B cell (primary cell): ENCODE data around the gene PPEF1. TPM values are rescaled to one million over a fixed set of nuclear protein-coding genes. Genes with fewer than 3 reads are reported as not detected.

Source experiments
- ATAC-seq: fragments of 200-7000 bp; cut with Tn5 transposase; one replicate; pipeline ENCODE4 v1.10.0; 2021; ENCODE audit warnings: low read depth, mild to moderate bottlenecking, moderate number of reproducible peaks, moderate library complexity
- CTCF ChIA-PET: fragments of 350-600 bp; sonication (Branson Sonifier 250); formaldehyde crosslinking; loops from one replicate; lab custom pipeline; 2021; ENCODE audit warnings: antibody characterized with exemption, inconsistent platforms; lab: Charles Lee
- POLR2A ChIA-PET: fragments of 350-600 bp; sonication (Branson Sonifier 250); formaldehyde crosslinking; loops from one replicate; lab custom pipeline; 2021; ENCODE audit warnings: antibody characterized with exemption; lab: Charles Lee
- DNase-seq: peaks from one replicate; pipeline ENCODE4 v3.0.0; 2013
- H2AFZ ChIP-seq: 2 replicates; pipeline ENCODE4 v1.6.1; 2012; ENCODE audit warnings: mild to moderate bottlenecking, low read depth, low read length; ENCODE audit not compliant: insufficient read depth, poor library complexity, severe bottlenecking
- H3K27ac ChIP-seq, 2 donors: 1 replicate in 1 of 2; 2 replicates in 1 of 2; pipeline ENCODE4 v1.5.1; 2012 to 2013; ENCODE audit warnings: low read length in 2 of 2, mild to moderate bottlenecking in 2 of 2, moderate library complexity in 1 of 2
- H3K27me3 ChIP-seq, 4 experiments: fragments of 200-600 bp in 1 of 4; sonication (generic) in 1 of 4; replicated peaks in 1 of 4; 1 replicate in 2 of 4; 2 replicates in 2 of 4; pipeline versions ENCODE4 v1.6.1 to v1.7.0; 2013 to 2016; ENCODE audit warnings: low read length in 3 of 4, mild to moderate bottlenecking in 2 of 4, mixed read lengths in 1 of 4, moderate library complexity in 1 of 4; ENCODE audit not compliant: insufficient read depth in 4 of 4, control insufficient read depth in 3 of 4; ENCODE audit errors: control extremely low read depth in 1 of 4
- H3K36me3 ChIP-seq, 2 experiments: replicated peaks in 1 of 2; 1 replicate in 1 of 2; 2 replicates in 1 of 2; pipeline versions ENCODE4 v1.6.1 to v1.7.1; 2013; ENCODE audit warnings: low read length in 1 of 2; ENCODE audit not compliant: insufficient read depth in 2 of 2, control insufficient read depth in 1 of 2; ENCODE audit errors: control extremely low read depth in 1 of 2, extremely low read depth in 1 of 2
- H3K4me1 ChIP-seq, 2 donors: fragments of 200-600 bp in 1 of 2; sonication (generic) in 1 of 2; 1 replicate in 1 of 2; 2 replicates in 1 of 2; pipeline versions ENCODE4 v1.5.1 to v1.6.1; 2013 to 2017; ENCODE audit warnings: low read length in 2 of 2; ENCODE audit not compliant: control insufficient read depth in 2 of 2, insufficient read depth in 2 of 2
- H3K4me2 ChIP-seq: replicated peaks from 2 replicates; pipeline ENCODE3; 2012; ENCODE audit warnings: mild to moderate bottlenecking, low read depth, low read length; ENCODE audit not compliant: poor library complexity, severe bottlenecking
- H3K4me3 ChIP-seq, 5 experiments: fragments of 200-600 bp in 1 of 5; sonication (generic) in 1 of 5; 1 replicate in 3 of 5; 2 replicates in 2 of 5; pipeline versions ENCODE4 v1.5.1 to v1.7.0; 2011 to 2016; ENCODE audit warnings: low read length in 4 of 5, mild to moderate bottlenecking in 4 of 5, low read depth in 2 of 5, control low read depth in 1 of 5, moderate library complexity in 1 of 5; ENCODE audit not compliant: insufficient read depth in 1 of 5; ENCODE audit errors: control extremely low read depth in 1 of 5, extremely low read depth in 1 of 5
- H3K79me2 ChIP-seq: fragments of 200-600 bp; sonication (generic); one replicate; pipeline ENCODE4 v1.6.0; 2016; ENCODE audit warnings: low read length; ENCODE audit not compliant: control insufficient read depth, insufficient read depth
- H3K9ac ChIP-seq: fragments of 200-600 bp; sonication (generic); 2 replicates; pipeline ENCODE4 v1.6.1; 2017; ENCODE audit warnings: mild to moderate bottlenecking, low read length, moderate library complexity
- H3K9me3 ChIP-seq, 3 donors: one replicate each; pipeline versions ENCODE4 v1.6.1 to v1.7.1; 2013; ENCODE audit warnings: low read length in 2 of 3; ENCODE audit not compliant: control insufficient read depth in 2 of 3, insufficient read depth in 1 of 3; ENCODE audit errors: control extremely low read depth in 1 of 3
- H4K20me1 ChIP-seq: 2 replicates; pipeline ENCODE4 v1.6.0; 2012; ENCODE audit warnings: mild to moderate bottlenecking, low read length; ENCODE audit not compliant: insufficient read depth, control insufficient read depth, poor library complexity, severe bottlenecking
- H3K27ac Mint-ChIP-seq: one replicate; pipeline ENCODE4 v1.8.0; 2021; ENCODE audit warnings: mixed read lengths
- H3K27me3 Mint-ChIP-seq: one replicate; pipeline ENCODE4 v1.8.0; 2021; ENCODE audit warnings: mixed read lengths
- H3K4me1 Mint-ChIP-seq: one replicate; pipeline ENCODE4 v1.8.0; 2021; ENCODE audit warnings: mixed read lengths
- H3K4me3 Mint-ChIP-seq: one replicate; pipeline ENCODE4 v1.8.0; 2021; ENCODE audit warnings: mixed read lengths
- H3K9me3 Mint-ChIP-seq: one replicate; pipeline ENCODE4 v1.8.0; 2022; ENCODE audit warnings: mixed read lengths; ENCODE audit not compliant: insufficient read depth
- EZH2 ChIP-seq: IDR thresholded peaks from 2 replicates; pipeline ENCODE4 v1.6.1; 2012; ENCODE audit warnings: borderline replicate concordance, low read depth, mild to moderate bottlenecking, moderate library complexity, low read length; ENCODE audit not compliant: insufficient read depth, poor library complexity, severe bottlenecking
- WGBS: methylation state at CpG from one replicate; pipeline ENCODE4 v1.1.5; 2013; ENCODE audit warnings: missing lambda C conversion rate; ENCODE audit not compliant: insufficient coverage; 5-methylcytosine and 5-hydroxymethylcytosine counted together
- intact Hi-C: fragments of 100-400 bp; cut with micrococcal nuclease; formaldehyde crosslinking; loops from one replicate; pipeline ENCODE4 v1.10.0; 2022
- polyA plus RNA-seq: library from polyadenylated mRNA; depleted of rRNA; stranded (reverse); fragments of >200 nt; gene quantifications from 2 replicates; pipeline ENCODE4 v1.2.3, GENCODE V29; 2012
- total RNA-seq, 2 donors: library from RNA; stranded (reverse); fragments of 120-200 nt in 1 of 2; gene quantifications; 1 replicate in 1 of 2; 2 replicates in 1 of 2; pipeline versions ENCODE4 v1.2.3 to v1.2.4, GENCODE V29; 2013 to 2022
- TF ChIP-seq, protein P1 (sequence below): fragments of 200-600 bp; IDR thresholded peaks from one replicate; pipeline ENCODE4 v1.8.0; 2022; ENCODE audit warnings: antibody characterized with exemption, mild to moderate bottlenecking

The PPEF1 gene
- total and polyA plus RNA-seq, 2 donors (not counting 1 experiment from before 2014, with no cell fraction given): 0.22 to 0.52 TPM

DNA sequence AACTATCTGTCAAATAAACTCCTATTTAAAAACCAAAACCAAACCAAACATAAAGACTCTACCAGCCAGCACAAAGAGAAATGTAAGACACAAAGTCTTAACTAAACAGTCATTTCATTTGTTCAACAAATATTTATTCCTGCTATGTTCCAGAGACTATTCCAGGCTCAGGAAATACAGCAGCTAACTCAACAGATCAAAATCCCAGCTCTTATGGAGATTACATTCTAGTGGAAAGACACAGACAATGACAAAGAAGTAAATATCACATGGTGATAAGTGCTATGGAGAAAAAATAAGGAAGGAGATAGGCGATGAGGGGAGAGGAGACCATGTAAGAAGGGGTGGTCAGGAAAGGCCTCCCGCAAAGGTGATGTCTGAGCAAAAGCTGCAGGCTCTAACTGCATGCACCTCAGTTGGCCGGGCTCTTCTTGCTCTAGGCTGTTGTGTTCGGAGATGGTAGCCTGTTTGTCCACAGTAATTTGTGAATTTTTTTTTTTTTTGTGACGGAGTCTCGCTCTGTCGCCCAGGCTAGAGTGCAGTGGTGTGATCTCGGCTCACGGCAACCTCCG is 15.1 kb downstream of the PPEF1 start:
- Histone ChIP-seq H3K27ac (no peak overlapping the region), H3K4me1 (peaks cover 0 to 3% of the 10 kb centered on the region in 2 donors), H3K27me3 (no peaks in the 10 kb centered on the region), H2AFZ (no peak overlapping the region), H3K4me3 (no peak overlapping the region), H3K9me3 (no peaks in the 10 kb centered on the region), H3K9ac (no peak overlapping the region), H3K4me2 (no peak overlapping the region), H3K79me2 (no peaks in the 10 kb centered on the region), H3K36me3 (no peaks in the 10 kb centered on the region), H4K20me1 (no peaks in the 10 kb centered on the region)
- CTCF ChIA-PET: no interaction called here
- WGBS: 100% methylated on average over 2 of the region's 10 CpGs
- intact Hi-C loops: no loop called here
- H3K27me3 Mint-ChIP-seq: no peaks in the 10 kb centered on the region
- H3K4me3 Mint-ChIP-seq: no peak overlapping the region
- no peak overlapping the region for H3K27ac Mint-ChIP-seq
- H3K9me3 Mint-ChIP-seq: no peaks in the 10 kb centered on the region
- peaks cover 4% of the 10 kb centered on the region for H3K4me1 Mint-ChIP-seq
- POLR2A ChIA-PET: no interaction called here
- ATAC-seq: no peak
- TF ChIP-seq EZH2: no peak
- TF ChIP-seq, protein P1, sequence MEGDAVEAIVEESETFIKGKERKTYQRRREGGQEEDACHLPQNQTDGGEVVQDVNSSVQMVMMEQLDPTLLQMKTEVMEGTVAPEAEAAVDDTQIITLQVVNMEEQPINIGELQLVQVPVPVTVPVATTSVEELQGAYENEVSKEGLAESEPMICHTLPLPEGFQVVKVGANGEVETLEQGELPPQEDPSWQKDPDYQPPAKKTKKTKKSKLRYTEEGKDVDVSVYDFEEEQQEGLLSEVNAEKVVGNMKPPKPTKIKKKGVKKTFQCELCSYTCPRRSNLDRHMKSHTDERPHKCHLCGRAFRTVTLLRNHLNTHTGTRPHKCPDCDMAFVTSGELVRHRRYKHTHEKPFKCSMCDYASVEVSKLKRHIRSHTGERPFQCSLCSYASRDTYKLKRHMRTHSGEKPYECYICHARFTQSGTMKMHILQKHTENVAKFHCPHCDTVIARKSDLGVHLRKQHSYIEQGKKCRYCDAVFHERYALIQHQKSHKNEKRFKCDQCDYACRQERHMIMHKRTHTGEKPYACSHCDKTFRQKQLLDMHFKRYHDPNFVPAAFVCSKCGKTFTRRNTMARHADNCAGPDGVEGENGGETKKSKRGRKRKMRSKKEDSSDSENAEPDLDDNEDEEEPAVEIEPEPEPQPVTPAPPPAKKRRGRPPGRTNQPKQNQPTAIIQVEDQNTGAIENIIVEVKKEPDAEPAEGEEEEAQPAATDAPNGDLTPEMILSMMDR: no peak
- no peak for DNase-seq

DNA sequence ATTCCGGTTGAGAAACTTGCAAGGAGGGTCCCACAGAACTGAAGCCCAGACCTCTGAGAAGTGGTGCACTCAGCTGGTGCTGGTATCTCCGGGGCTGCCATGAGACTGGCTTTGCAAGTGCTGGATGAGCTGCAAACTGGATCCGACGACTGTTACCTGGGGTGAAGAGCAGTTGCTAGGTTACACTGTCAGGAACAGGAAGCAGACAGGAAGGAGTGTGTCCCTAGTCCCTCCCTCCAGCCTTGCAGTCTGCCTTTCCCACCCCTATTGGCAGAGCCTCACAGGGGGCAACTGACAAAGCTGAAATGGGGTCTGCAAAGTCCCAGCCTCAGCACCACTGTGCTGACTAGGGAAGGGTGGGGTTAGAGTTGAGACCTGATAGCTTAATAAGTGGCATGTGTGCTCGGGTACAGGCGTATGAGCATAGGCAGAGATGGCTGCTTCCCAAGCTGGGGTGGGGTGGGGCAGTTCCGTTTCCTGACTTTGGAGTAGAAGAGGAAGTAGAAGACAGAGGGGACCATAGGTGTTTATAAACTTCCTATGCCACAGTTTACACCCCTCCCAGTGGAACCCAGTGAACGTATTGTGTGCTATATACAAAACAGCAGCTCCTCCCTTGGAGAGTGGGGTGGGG is 18.0 kb downstream of the PPEF1 start:
- Histone ChIP-seq H2AFZ (peak overlapping the region; percentile 16), H3K36me3 (no peaks in the 10 kb centered on the region), H3K27ac (no peak overlapping the region), H3K79me2 (no peaks in the 10 kb centered on the region), H3K27me3 (no peaks in the 10 kb centered on the region), H4K20me1 (no peaks in the 10 kb centered on the region), H3K4me2 (no peak overlapping the region), H3K4me3 (no peak overlapping the region), H3K9me3 (no peaks in the 10 kb centered on the region), H3K9ac (no peak overlapping the region), H3K4me1 (peaks cover 0 to 3% of the 10 kb centered on the region in 2 donors)
- CTCF ChIA-PET: no interaction called here
- intact Hi-C loops: no loop called here
- POLR2A ChIA-PET: no interaction called here
- TF ChIP-seq, protein P1: no peak
- no peak for TF ChIP-seq EZH2
- H3K27ac Mint-ChIP-seq: no peak overlapping the region
- WGBS: 36% methylated on average over 3 of the region's 8 CpGs
- peaks cover 4% of the 10 kb centered on the region for H3K4me1 Mint-ChIP-seq
- H3K27me3 Mint-ChIP-seq: no peaks in the 10 kb centered on the region
- no peaks in the 10 kb centered on the region for H3K9me3 Mint-ChIP-seq
- H3K4me3 Mint-ChIP-seq: no peak overlapping the region
- DNase-seq: no peak
- no peak for ATAC-seq
